Measurements from ENCODE around the gene FRMD6.

DNA sequence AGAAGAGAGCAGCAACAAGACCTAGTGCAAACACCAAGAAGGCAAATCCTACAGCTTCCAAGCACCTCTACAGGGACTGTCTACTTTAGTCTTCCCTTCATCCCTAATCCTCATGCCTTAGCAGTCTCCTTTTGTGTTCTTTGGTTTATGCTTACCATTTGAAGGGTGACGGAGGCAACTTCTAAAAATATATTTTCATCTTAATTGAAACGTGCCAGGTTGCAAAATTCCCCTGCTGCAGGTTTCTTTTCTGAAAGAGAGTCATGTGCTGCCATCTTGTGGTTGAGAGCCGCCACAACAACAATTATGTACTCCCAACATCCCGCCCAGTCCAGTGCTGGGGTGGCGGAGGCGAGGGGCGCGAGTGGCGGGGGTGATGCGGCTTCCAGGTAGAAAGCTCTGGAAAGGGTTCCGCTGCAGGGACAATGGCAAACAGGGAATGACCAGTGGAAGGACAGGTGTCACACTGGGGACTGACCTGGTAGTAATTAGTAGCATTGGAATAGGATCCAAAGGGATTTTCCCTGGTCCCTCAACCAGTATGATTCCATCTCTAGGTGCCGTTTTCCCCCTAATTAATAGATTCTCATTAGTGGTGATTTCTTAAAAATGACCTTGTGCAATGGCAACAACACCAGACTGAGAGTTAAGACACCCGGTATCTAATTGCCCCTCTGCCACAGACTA lies 128.4 kb downstream of the FRMD6 start:
- no peak for TF ChIP-seq GATA2 (IDR thresholded peaks at IDR 0.05; ENCODE audit: low read depth, low read length)
- TF ChIP-seq GATA3 (IDR thresholded peaks at IDR 0.05; ENCODE audit: low read depth, low read length), result no peak
